IPS-18a (cell line): Measurements from ENCODE around the gene ANKS1A.

Experiments
- H3K27ac ChIP-seq: one replicate; pipeline ENCODE4 v1.5.1; 2013; ENCODE audit warnings: low read length
- H3K27me3 ChIP-seq: one replicate; pipeline ENCODE4 v1.6.1; 2013; ENCODE audit warnings: mild to moderate bottlenecking, low read length; ENCODE audit not compliant: control insufficient read depth, insufficient read depth
- H3K36me3 ChIP-seq: one replicate; pipeline ENCODE4 v1.6.1; 2013; ENCODE audit warnings: low read depth, low read length; ENCODE audit not compliant: control insufficient read depth
- H3K4me1 ChIP-seq: one replicate; pipeline ENCODE4 v1.6.1; 2013; ENCODE audit warnings: low read depth, low read length; ENCODE audit not compliant: control insufficient read depth
- H3K4me3 ChIP-seq: one replicate; pipeline ENCODE4 v1.5.1; 2013; ENCODE audit warnings: low read length
- H3K9ac ChIP-seq: one replicate; pipeline ENCODE4 v1.6.1; 2013; ENCODE audit warnings: mild to moderate bottlenecking, low read length, moderate library complexity
- H3K9me3 ChIP-seq: one replicate; pipeline ENCODE4 v1.6.1; 2013; ENCODE audit warnings: low read depth, low read length; ENCODE audit not compliant: control insufficient read depth

ANKS1A gene

GRCh38 chr6:35073211-35073610, 184.2 kb downstream of the ANKS1A start:
- Histone ChIP-seq H3K9ac (no peak overlapping the region), H3K27me3 (no peaks in the 10 kb centered on the region), H3K36me3 (no peaks in the 10 kb centered on the region), H3K4me1 (peaks cover 32% of the 10 kb centered on the region), H3K4me3 (no peak overlapping the region), H3K27ac (no peak overlapping the region), H3K9me3 (no peaks in the 10 kb centered on the region)

GRCh38 chr6:35073766-35074471, 184.9 kb downstream of the ANKS1A start:
- no peak overlapping the region for H3K27ac ChIP-seq
- no peaks in the 10 kb centered on the region for H3K36me3 ChIP-seq
- H3K27me3 ChIP-seq: no peaks in the 10 kb centered on the region
- H3K4me3 ChIP-seq: no peak overlapping the region
- H3K9me3 ChIP-seq: no peaks in the 10 kb centered on the region
- H3K9ac ChIP-seq: no peak overlapping the region
- H3K4me1 ChIP-seq: peaks cover 27% of the 10 kb centered on the region

- Histone ChIP-seq H3K36me3 (no peaks in the 10 kb centered on the region), H3K9ac (no peak overlapping the region), H3K4me3 (no peak overlapping the region), H3K27me3 (no peaks in the 10 kb centered on the region), H3K9me3 (no peaks in the 10 kb centered on the region), H3K27ac (no peak overlapping the region), H3K4me1 (peaks cover 12% of the 10 kb centered on the region)
These were observed 188.1 kb downstream of the ANKS1A start for GRCh38 chr6:35076997-35077712.

GRCh38 chr6:35077713-35078105, 188.7 kb downstream of the ANKS1A start:
- Histone ChIP-seq H3K4me3 (no peak overlapping the region), H3K9ac (no peak overlapping the region)

GRCh38 chr6:35078226-35078850, 189.3 kb downstream of the ANKS1A start:
- Histone ChIP-seq H3K27me3 (no peaks in the 10 kb centered on the region), H3K9ac (no peak overlapping the region), H3K4me3 (no peak overlapping the region), H3K27ac (no peak overlapping the region), H3K4me1 (peaks cover 12% of the 10 kb centered on the region), H3K9me3 (no peaks in the 10 kb centered on the region), H3K36me3 (no peaks in the 10 kb centered on the region)

More at GRCh38 chr6:35077713-35078105, 188.7 kb downstream of the ANKS1A start:
- no peaks in the 10 kb centered on the region for H3K27me3 ChIP-seq
- H3K4me1 ChIP-seq: peaks cover 12% of the 10 kb centered on the region
- no peak overlapping the region for H3K27ac ChIP-seq
- no peaks in the 10 kb centered on the region for H3K36me3 ChIP-seq
- H3K9me3 ChIP-seq: no peaks in the 10 kb centered on the region

GRCh38 chr6:35078896-35079295, 189.8 kb downstream of the ANKS1A start:
- H3K9me3 ChIP-seq: no peaks in the 10 kb centered on the region
- H3K4me3 ChIP-seq: no peak overlapping the region
- no peak overlapping the region for H3K27ac ChIP-seq
- H3K27me3 ChIP-seq: no peaks in the 10 kb centered on the region
- H3K36me3 ChIP-seq: peaks cover 5% of the 10 kb centered on the region
- H3K4me1 ChIP-seq: peaks cover 12% of the 10 kb centered on the region
- no peak overlapping the region for H3K9ac ChIP-seq

- peaks cover 12% of the 10 kb centered on the region for H3K4me1 ChIP-seq
- H3K9me3 ChIP-seq: no peaks in the 10 kb centered on the region
- no peaks in the 10 kb centered on the region for H3K27me3 ChIP-seq
- H3K4me3 ChIP-seq: no peak overlapping the region
- H3K9ac ChIP-seq: no peak overlapping the region
- H3K36me3 ChIP-seq: peaks cover 6% of the 10 kb centered on the region
- no peak overlapping the region for H3K27ac ChIP-seq
These were observed 190.4 kb downstream of the ANKS1A start for GRCh38 chr6:35079311-35080000.

GRCh38 chr6:35080016-35080680, 191.1 kb downstream of the ANKS1A start:
- H3K9me3 ChIP-seq: no peaks in the 10 kb centered on the region
- H3K27ac ChIP-seq: no peak overlapping the region
- no peak overlapping the region for H3K4me3 ChIP-seq
- peaks cover 9% of the 10 kb centered on the region for H3K36me3 ChIP-seq
- H3K4me1 ChIP-seq: peaks cover 12% of the 10 kb centered on the region
- H3K27me3 ChIP-seq: no peaks in the 10 kb centered on the region
- H3K9ac ChIP-seq: no peak overlapping the region

- Histone ChIP-seq H3K27me3 (no peaks in the 10 kb centered on the region), H3K4me1 (peaks cover 12% of the 10 kb centered on the region), H3K27ac (no peak overlapping the region), H3K9me3 (no peaks in the 10 kb centered on the region), H3K4me3 (no peak overlapping the region), H3K9ac (no peak overlapping the region), H3K36me3 (peaks cover 11% of the 10 kb centered on the region)
These were observed 191.9 kb downstream of the ANKS1A start for GRCh38 chr6:35080821-35081425.

- Histone ChIP-seq H3K36me3 (peaks cover 11% of the 10 kb centered on the region), H3K4me3 (no peak overlapping the region), H3K9ac (no peak overlapping the region), H3K27ac (no peak overlapping the region), H3K4me1 (peaks cover 12% of the 10 kb centered on the region), H3K9me3 (no peaks in the 10 kb centered on the region), H3K27me3 (no peaks in the 10 kb centered on the region)
These were observed 192.4 kb downstream of the ANKS1A start for GRCh38 chr6:35081426-35081851.
